Gastroesophageal sphincter (tissue), 4 donors: Measurements from ENCODE around the gene MRPS30. TPM values are rescaled to one million over a fixed set of nuclear protein-coding genes. Genes with fewer than 3 reads are reported as not detected.

ENCODE experiments used
- ATAC-seq: fragments of 150-250 bp; one replicate; pipeline ENCODE4 v1.9.1; 2016; ENCODE audit warnings: mild to moderate bottlenecking, moderate library complexity
- H3K27ac ChIP-seq, 4 donors: fragments of 200-600 bp; sonication (generic) in 3 of 4; 1 replicate in 3 of 4; 2 replicates in 1 of 4; pipeline ENCODE4 v1.5.1; 2016 to 2019
- H3K27me3 ChIP-seq: fragments of 200-600 bp; sonication (generic); one replicate; pipeline ENCODE4 v1.5.1; 2019
- H3K36me3 ChIP-seq, 2 donors: fragments of 200-600 bp; sonication (generic); one replicate each; pipeline ENCODE4 v1.5.1; 2019; ENCODE audit warnings: control low read depth in 1 of 2
- H3K4me1 ChIP-seq, 3 donors: fragments of 200-600 bp; sonication (generic); 1 replicate in 2 of 3; 2 replicates in 1 of 3; pipeline ENCODE4 v1.5.1; 2016 to 2019; ENCODE audit warnings: control low read depth in 2 of 3
- H3K4me3 ChIP-seq, 2 donors: fragments of 200-600 bp; sonication (generic); one replicate each; pipeline ENCODE4 v1.5.1; 2019; ENCODE audit warnings: mild to moderate bottlenecking in 1 of 2, moderate library complexity in 1 of 2
- H3K9me3 ChIP-seq, 3 donors: fragments of 200-600 bp; sonication (generic); one replicate each; pipeline ENCODE4 v1.5.1; 2017 to 2019; ENCODE audit warnings: control low read depth in 2 of 3
- CTCF ChIP-seq, 4 experiments: fragments of 200-600 bp in 2 of 4; fragments of 450-650 bp in 2 of 4; sonication (generic) in 1 of 4; IDR thresholded peaks; one replicate each; pipeline ENCODE4 v1.5.1; 2017 to 2019; ENCODE audit warnings: antibody characterized with exemption in 4 of 4, mild to moderate bottlenecking in 2 of 4, moderate library complexity in 2 of 4
- EP300 ChIP-seq: sonication (generic); formaldehyde crosslinking; IDR thresholded peaks from one replicate; pipeline ENCODE4 v1.6.1; 2017; ENCODE audit warnings: antibody characterized with exemption, mild to moderate bottlenecking
- POLR2A ChIP-seq, 2 donors: fragments of 450-650 bp; IDR thresholded peaks; one replicate each; pipeline ENCODE4 v1.6.1; 2017; ENCODE audit warnings: antibody characterized with exemption in 2 of 2, mild to moderate bottlenecking in 2 of 2, moderate library complexity in 1 of 2
- POLR2AphosphoS5 ChIP-seq: sonication (generic); formaldehyde crosslinking; IDR thresholded peaks from one replicate; pipeline ENCODE4 v1.6.1; 2017; ENCODE audit warnings: antibody characterized with exemption
- WGBS, 2 donors: methylation state at CpG; one replicate each; pipeline ENCODE4 v1.1.5; 2018; ENCODE audit warnings: low coverage in 1 of 2; 5-methylcytosine and 5-hydroxymethylcytosine counted together
- total RNA-seq, 4 donors: library from RNA; depleted of rRNA; stranded (reverse); fragments of >200 nt; gene quantifications; one replicate each; pipeline ENCODE4 v1.1.0, GENCODE V29; 2016

Gene MRPS30
- total RNA-seq, 4 donors from 2014 or later = 43.8 to 63.8 (median 58.6) TPM

GRCh38 chr5:44860267-44860666 lies 51.5 kb downstream of the MRPS30 start:
- WGBS, 2 donors = 88 to 100% methylated on average over 1 to 3 of the region's 3 CpGs
- no peaks in the 10 kb centered on the region for H3K9me3 ChIP-seq
- H3K4me3 ChIP-seq = no peak overlapping the region
- TF ChIP-seq EP300 (no peak), POLR2AphosphoS5 (no peak), CTCF (IDR thresholded peaks at IDR 0.05) (no peak), POLR2A (IDR thresholded peaks at IDR 0.05) (no peak)
- no peaks in the 10 kb centered on the region for H3K27me3 ChIP-seq
- no peaks in the 10 kb centered on the region for H3K36me3 ChIP-seq
- H3K27ac ChIP-seq = no peak overlapping the region
- H3K4me1 ChIP-seq = no peaks in the 10 kb centered on the region
- no peak for ATAC-seq

GRCh38 chr5:44862808-44863207 lies 54.1 kb downstream of the MRPS30 start:
- H3K4me3 ChIP-seq = no peak overlapping the region
- H3K9me3 ChIP-seq = no peaks in the 10 kb centered on the region
- H3K4me1 ChIP-seq = no peaks in the 10 kb centered on the region
- TF ChIP-seq EP300 (no peak), POLR2A (IDR thresholded peaks at IDR 0.05) (no peak), POLR2AphosphoS5 (no peak), CTCF (IDR thresholded peaks at IDR 0.05) (no peak)
- no peak for ATAC-seq
- WGBS, 2 donors = 29 to 47% methylated on average over 1 of the region's 1 CpG
- H3K27me3 ChIP-seq = no peaks in the 10 kb centered on the region
- H3K27ac ChIP-seq = no peak overlapping the region
- H3K36me3 ChIP-seq = no peaks in the 10 kb centered on the region
